HL-60 (cell line): Measurements from ENCODE around the gene ADGRE1.
A peak's percentile ranks its signal among the peaks of the same experiment; 100 is the strongest.

Experiments
- DNase-seq, 2 experiments: peaks; one replicate each; pipeline ENCODE4 v3.0.0-alpha.2; 2010 to 2020; ENCODE audit warnings: low read depth in 1 of 2, low spot score in 1 of 2
- H3K27ac ChIP-seq: fragments of 250-450 bp; sonication (Bioruptor Pico); replicated peaks from 2 replicates; pipeline ENCODE4 v1.5.1; 2020; ENCODE audit warnings: mild to moderate bottlenecking, moderate library complexity
- H3K27me3 ChIP-seq: fragments of 250-450 bp; sonication (Bioruptor Pico); 2 replicates; pipeline ENCODE4 v1.5.1; 2021; ENCODE audit warnings: mild to moderate bottlenecking, moderate library complexity; ENCODE audit not compliant: insufficient read depth, poor library complexity, severe bottlenecking
- H3K4me3 ChIP-seq: replicated peaks from 2 replicates; pipeline ENCODE4 v1.5.1; 2011; ENCODE audit warnings: mild to moderate bottlenecking, control low read depth, low read length; ENCODE audit not compliant: insufficient read depth
- GABPA ChIP-seq: IDR thresholded peaks from 2 replicates; pipeline ENCODE4 v1.6.1; 2012; ENCODE audit warnings: low read depth
- POLR2AphosphoS5 ChIP-seq: IDR thresholded peaks from 2 replicates; pipeline ENCODE4 v1.6.1; 2012; ENCODE audit warnings: low read depth
- REST ChIP-seq: IDR thresholded peaks from 2 replicates; pipeline ENCODE4 v1.6.1; 2012; ENCODE audit warnings: low read depth; ENCODE audit not compliant: insufficient replicate concordance
- SPI1 ChIP-seq: IDR thresholded peaks from 2 replicates; pipeline ENCODE4 v1.6.1; 2012; ENCODE audit warnings: low read depth, mild to moderate bottlenecking, borderline replicate concordance
- TF ChIP-seq, protein P1 (sequence below): IDR thresholded peaks from one replicate; pipeline ENCODE4 v1.5.1; 2011; ENCODE audit warnings: low read length, control low read depth, inconsistent platforms; ENCODE audit not compliant: insufficient read depth

The ADGRE1 gene

GRCh38 chr19:6891761-6892385 lies 4.5 kb downstream of the ADGRE1 start:
- H3K4me3 ChIP-seq = no peak overlapping the region
- TF ChIP-seq GABPA = no peak
- peak; percentile 88; the same call in 1 of the 2 replicates for TF ChIP-seq SPI1
- TF ChIP-seq POLR2AphosphoS5 = no peak
- TF ChIP-seq REST = no peak
- H3K27me3 ChIP-seq = no peaks in the 10 kb centered on the region
- peak; percentile 73 to 74 for DNase-seq
- peak overlapping the region; percentile 69 for H3K27ac ChIP-seq

DNA sequence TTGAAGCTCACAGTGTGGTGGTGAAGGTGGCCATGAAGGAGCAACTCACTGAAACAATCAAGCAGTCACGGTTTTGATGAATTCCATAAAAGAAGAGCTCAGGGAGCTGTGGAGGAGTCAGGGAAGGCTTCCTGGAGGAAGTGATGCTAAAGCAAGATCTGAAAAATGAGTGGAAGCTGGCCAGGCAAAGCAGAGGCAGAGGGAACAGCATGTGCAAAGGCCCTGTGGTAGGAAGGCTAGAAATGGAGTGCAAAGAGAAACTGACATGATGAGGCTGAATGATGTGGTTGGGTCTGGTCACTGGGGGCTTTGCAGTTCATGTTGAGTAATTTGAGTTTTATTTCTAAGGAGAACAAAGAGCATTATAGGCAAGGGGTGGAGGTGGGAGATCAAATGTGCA lies 6.9 kb downstream of the ADGRE1 start:
- Histone ChIP-seq H3K27me3 (no peaks in the 10 kb centered on the region), H3K27ac (no peak overlapping the region), H3K4me3 (no peak overlapping the region)
- TF ChIP-seq, protein P1, sequence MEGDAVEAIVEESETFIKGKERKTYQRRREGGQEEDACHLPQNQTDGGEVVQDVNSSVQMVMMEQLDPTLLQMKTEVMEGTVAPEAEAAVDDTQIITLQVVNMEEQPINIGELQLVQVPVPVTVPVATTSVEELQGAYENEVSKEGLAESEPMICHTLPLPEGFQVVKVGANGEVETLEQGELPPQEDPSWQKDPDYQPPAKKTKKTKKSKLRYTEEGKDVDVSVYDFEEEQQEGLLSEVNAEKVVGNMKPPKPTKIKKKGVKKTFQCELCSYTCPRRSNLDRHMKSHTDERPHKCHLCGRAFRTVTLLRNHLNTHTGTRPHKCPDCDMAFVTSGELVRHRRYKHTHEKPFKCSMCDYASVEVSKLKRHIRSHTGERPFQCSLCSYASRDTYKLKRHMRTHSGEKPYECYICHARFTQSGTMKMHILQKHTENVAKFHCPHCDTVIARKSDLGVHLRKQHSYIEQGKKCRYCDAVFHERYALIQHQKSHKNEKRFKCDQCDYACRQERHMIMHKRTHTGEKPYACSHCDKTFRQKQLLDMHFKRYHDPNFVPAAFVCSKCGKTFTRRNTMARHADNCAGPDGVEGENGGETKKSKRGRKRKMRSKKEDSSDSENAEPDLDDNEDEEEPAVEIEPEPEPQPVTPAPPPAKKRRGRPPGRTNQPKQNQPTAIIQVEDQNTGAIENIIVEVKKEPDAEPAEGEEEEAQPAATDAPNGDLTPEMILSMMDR = no peak
- TF ChIP-seq SPI1 (no peak), REST (no peak), POLR2AphosphoS5 (no peak), GABPA (no peak)
- no peak for DNase-seq

- Histone ChIP-seq H3K4me3 (no peak overlapping the region), H3K27me3 (no peaks in the 10 kb centered on the region), H3K27ac (no peak overlapping the region)
- TF ChIP-seq GABPA (no peak), SPI1 (no peak), POLR2AphosphoS5 (no peak)
- TF ChIP-seq, protein P1 = no peak
- DNase-seq = no peak
Observed at GRCh38 chr19:6903446-6903845, 16.1 kb downstream of the ADGRE1 start.

- TF ChIP-seq POLR2AphosphoS5 = no peak
- TF ChIP-seq SPI1 = no peak
- TF ChIP-seq REST = no peak
Observed at GRCh38 chr19:6906559-6907060, 19.2 kb downstream of the ADGRE1 start.

More at GRCh38 chr19:6906559-6907060, 19.2 kb downstream of the ADGRE1 start:
- no peaks in the 10 kb centered on the region for H3K27me3 ChIP-seq
- no peak for DNase-seq
- no peak overlapping the region for H3K4me3 ChIP-seq
- H3K27ac ChIP-seq = no peak overlapping the region
